ENCODE data around the gene KRTAP10-2.

DNA sequence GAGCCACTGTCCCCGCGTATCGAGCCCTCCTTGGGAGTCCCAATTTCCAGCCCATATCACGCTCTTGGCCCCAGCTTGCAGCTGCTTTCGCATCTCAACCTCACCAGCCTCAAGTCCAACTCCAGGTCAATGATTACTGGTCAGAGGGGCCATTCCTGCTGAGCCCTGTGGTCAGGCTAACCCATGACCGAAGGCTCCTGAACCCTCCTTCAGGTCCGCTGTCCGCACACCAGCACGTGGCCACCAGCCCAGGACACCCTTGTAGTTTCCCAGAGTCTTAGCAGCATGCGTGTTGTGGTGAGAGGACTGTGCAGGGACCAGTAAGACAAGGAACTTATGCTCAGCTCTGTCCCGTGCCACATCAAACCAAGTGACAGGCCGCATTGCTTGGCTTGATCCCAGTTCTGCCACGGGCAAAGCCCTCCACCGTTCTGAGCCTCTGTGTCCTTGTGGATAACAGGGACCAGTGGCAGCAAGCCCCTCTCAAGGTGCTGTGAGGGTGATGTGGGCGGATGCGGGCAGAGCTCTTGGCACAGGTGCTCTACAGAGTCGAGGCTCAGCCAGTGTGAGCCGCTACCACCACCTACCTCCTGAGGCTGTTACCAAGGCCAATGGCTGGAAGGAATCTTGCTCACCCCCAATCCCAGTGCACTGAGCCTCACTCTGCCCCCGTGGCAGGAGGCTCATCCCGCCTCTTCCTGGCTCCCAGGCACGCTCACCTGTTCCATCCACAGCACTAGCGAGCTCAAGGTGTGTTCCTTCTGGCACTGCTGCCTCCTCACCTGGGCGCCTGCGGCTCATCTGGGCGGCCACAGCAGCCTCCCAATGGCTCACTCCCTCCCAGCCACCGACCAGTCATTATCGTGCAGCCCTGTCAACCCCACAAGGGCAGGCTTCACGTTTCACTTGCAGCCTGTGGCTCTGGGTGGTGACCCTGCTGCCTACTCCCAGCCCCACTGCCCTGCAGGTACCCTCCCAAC is 31.7 kb downstream of the KRTAP10-2 start:
- TF ChIP-seq EZH2 (IDR thresholded peaks at IDR 0.05; ENCODE audit: borderline replicate concordance, low read depth, low read length, severe bottlenecking) = no peak
- TF ChIP-seq, protein P1, sequence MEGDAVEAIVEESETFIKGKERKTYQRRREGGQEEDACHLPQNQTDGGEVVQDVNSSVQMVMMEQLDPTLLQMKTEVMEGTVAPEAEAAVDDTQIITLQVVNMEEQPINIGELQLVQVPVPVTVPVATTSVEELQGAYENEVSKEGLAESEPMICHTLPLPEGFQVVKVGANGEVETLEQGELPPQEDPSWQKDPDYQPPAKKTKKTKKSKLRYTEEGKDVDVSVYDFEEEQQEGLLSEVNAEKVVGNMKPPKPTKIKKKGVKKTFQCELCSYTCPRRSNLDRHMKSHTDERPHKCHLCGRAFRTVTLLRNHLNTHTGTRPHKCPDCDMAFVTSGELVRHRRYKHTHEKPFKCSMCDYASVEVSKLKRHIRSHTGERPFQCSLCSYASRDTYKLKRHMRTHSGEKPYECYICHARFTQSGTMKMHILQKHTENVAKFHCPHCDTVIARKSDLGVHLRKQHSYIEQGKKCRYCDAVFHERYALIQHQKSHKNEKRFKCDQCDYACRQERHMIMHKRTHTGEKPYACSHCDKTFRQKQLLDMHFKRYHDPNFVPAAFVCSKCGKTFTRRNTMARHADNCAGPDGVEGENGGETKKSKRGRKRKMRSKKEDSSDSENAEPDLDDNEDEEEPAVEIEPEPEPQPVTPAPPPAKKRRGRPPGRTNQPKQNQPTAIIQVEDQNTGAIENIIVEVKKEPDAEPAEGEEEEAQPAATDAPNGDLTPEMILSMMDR (IDR thresholded peaks at IDR 0.05; ENCODE audit: borderline replicate concordance, extremely low read depth, low read length, poor library complexity, severe bottlenecking) = no peak
